Neural cell (in vitro differentiated cells): ENCODE measurements around the gene SERGEF. TPM values are rescaled to one million over a fixed set of nuclear protein-coding genes. Genes with fewer than 3 reads are reported as not detected.

Experiments used
- H2AFZ ChIP-seq: fragments of 200-600, 300-800 bp; sonication (generic), shearing (Covaris generic); 2 replicates; pipeline ENCODE4 v1.6.0; 2014; ENCODE audit warnings: low read depth, mild to moderate bottlenecking, antibody characterized with exemption, low read length, moderate library complexity
- H3F3A ChIP-seq: fragments of 200-600 bp; shearing (Covaris generic); 2 replicates; pipeline ENCODE4 v1.6.1; 2016; ENCODE audit warnings: mild to moderate bottlenecking, moderate library complexity, mixed read lengths, antibody characterized with exemption, low read length; ENCODE audit not compliant: insufficient read depth, poor library complexity, severe bottlenecking
- H3K27ac ChIP-seq: fragments of 200-600, 300-800 bp; sonication (generic), shearing (Covaris generic); 2 replicates; pipeline ENCODE4 v1.5.1; 2014; ENCODE audit warnings: mild to moderate bottlenecking, low read length, moderate library complexity
- H3K27me3 ChIP-seq: fragments of 300-800, 200-600 bp; sonication (generic), shearing (Covaris generic); 2 replicates; pipeline ENCODE4 v1.6.0; 2014; ENCODE audit warnings: mild to moderate bottlenecking, low read depth, low read length, moderate library complexity; ENCODE audit not compliant: insufficient read depth
- H3K36me3 ChIP-seq: fragments of 300-800, 200-600 bp; sonication (generic), shearing (Covaris generic); 2 replicates; pipeline ENCODE4 v1.5.1; 2014; ENCODE audit warnings: mild to moderate bottlenecking, antibody characterized with exemption, low read length, moderate library complexity; ENCODE audit not compliant: insufficient read depth
- H3K4me2 ChIP-seq: fragments of 300-800, 200-600 bp; sonication (generic), shearing (Covaris generic); 2 replicates; pipeline ENCODE4 v1.6.0; 2014; ENCODE audit warnings: mild to moderate bottlenecking, low read length
- H3K4me3 ChIP-seq: fragments of 300-800, 200-600 bp; sonication (generic), shearing (Covaris generic); 2 replicates; pipeline ENCODE4 v1.5.1; 2014; ENCODE audit warnings: mild to moderate bottlenecking, low read length, moderate library complexity
- H3K79me2 ChIP-seq: fragments of 200-600 bp; shearing (Covaris generic); replicated peaks from 2 replicates; pipeline ENCODE4 v1.6.0; 2014; ENCODE audit warnings: mild to moderate bottlenecking, low read length, moderate library complexity; ENCODE audit not compliant: insufficient read depth
- H3K9ac ChIP-seq: fragments of 300-800, 200-600 bp; sonication (generic), shearing (Covaris generic); 2 replicates; pipeline ENCODE4 v1.6.1; 2016; ENCODE audit warnings: mild to moderate bottlenecking, low read length, mixed read lengths
- H3K9me2 ChIP-seq: fragments of 200-600 bp; shearing (Covaris generic); 2 replicates; pipeline ENCODE4 v1.6.1; 2016; ENCODE audit warnings: mild to moderate bottlenecking, low read length, mixed read lengths; ENCODE audit not compliant: insufficient read depth
- H3K9me3 ChIP-seq: fragments of 200-600, 300-800 bp; sonication (generic), shearing (Covaris generic); 2 replicates; pipeline ENCODE4 v1.6.1; 2016; ENCODE audit warnings: mild to moderate bottlenecking, mixed run types, low read length, moderate library complexity, mixed read lengths
- H4K20me1 ChIP-seq: fragments of 200-600 bp; shearing (Covaris generic); 2 replicates; pipeline ENCODE4 v1.6.1; 2016; ENCODE audit warnings: mild to moderate bottlenecking, mixed run types; ENCODE audit not compliant: insufficient read depth
- EZH2 ChIP-seq: fragments of 200-600, 300-800 bp; shearing (Covaris generic), sonication (generic); IDR thresholded peaks from 2 replicates; pipeline ENCODE4 v1.6.1; 2014; ENCODE audit warnings: antibody characterized with exemption, low read length, borderline replicate concordance, mild to moderate bottlenecking; ENCODE audit not compliant: insufficient read depth, poor library complexity, severe bottlenecking
- MXI1 ChIP-seq: fragments of 450-650 bp; conservative IDR thresholded peaks from 2 replicates; pipeline ENCODE4 v1.6.1; 2014; ENCODE audit warnings: antibody characterized with exemption, mild to moderate bottlenecking; ENCODE audit not compliant: poor library complexity, severe bottlenecking
- POLR2AphosphoS5 ChIP-seq: IDR thresholded peaks from 2 replicates; pipeline ENCODE4 v1.6.1; 2012
- RAD21 ChIP-seq: fragments of 450-650 bp; conservative IDR thresholded peaks from 2 replicates; pipeline ENCODE4 v1.6.1; 2014; ENCODE audit warnings: antibody characterized with exemption, mild to moderate bottlenecking, moderate library complexity
- SMC3 ChIP-seq: fragments of 450-650 bp; conservative IDR thresholded peaks from 2 replicates; pipeline ENCODE4 v1.6.1; 2014; ENCODE audit warnings: antibody characterized with exemption, mild to moderate bottlenecking, moderate library complexity; ENCODE audit not compliant: poor library complexity
- TAF1 ChIP-seq: IDR thresholded peaks from 2 replicates; pipeline ENCODE4 v1.6.1; 2012; ENCODE audit warnings: low read depth
- polyA plus RNA-seq: library from polyadenylated mRNA; depleted of rRNA; stranded (reverse); fragments of >200 nt; gene quantifications from 2 replicates; pipeline ENCODE4 v1.2.3, GENCODE V29; 2014
- TF ChIP-seq, protein P1 (sequence below): fragments of 450-650 bp; IDR thresholded peaks from 2 replicates; pipeline ENCODE4 v1.5.1; 2014; ENCODE audit warnings: antibody characterized with exemption, mild to moderate bottlenecking, moderate library complexity; ENCODE audit not compliant: poor library complexity, severe bottlenecking
- TF ChIP-seq, protein P2 (sequence below): IDR thresholded peaks from 2 replicates; pipeline ENCODE4 v1.6.1; 2012; ENCODE audit warnings: borderline replicate concordance

The SERGEF gene
- polyA plus RNA-seq, 1 donor from 2014 or later, result 49.6 TPM

GRCh38 chr11:17890325-17890724 is 122.5 kb downstream of the SERGEF start:
- no peak overlapping the region for H3K4me2 ChIP-seq
- H3K4me3 ChIP-seq, result no peak overlapping the region
- no peak overlapping the region for H2AFZ ChIP-seq
- no peak overlapping the region for H3K9ac ChIP-seq
- no peaks in the 10 kb centered on the region for H3K79me2 ChIP-seq
- H3K9me3 ChIP-seq, result no peaks in the 10 kb centered on the region
- H3K27ac ChIP-seq, result no peak overlapping the region
- TF ChIP-seq RAD21 (peak; percentile 15), TAF1 (no peak)
- TF ChIP-seq, protein P1, sequence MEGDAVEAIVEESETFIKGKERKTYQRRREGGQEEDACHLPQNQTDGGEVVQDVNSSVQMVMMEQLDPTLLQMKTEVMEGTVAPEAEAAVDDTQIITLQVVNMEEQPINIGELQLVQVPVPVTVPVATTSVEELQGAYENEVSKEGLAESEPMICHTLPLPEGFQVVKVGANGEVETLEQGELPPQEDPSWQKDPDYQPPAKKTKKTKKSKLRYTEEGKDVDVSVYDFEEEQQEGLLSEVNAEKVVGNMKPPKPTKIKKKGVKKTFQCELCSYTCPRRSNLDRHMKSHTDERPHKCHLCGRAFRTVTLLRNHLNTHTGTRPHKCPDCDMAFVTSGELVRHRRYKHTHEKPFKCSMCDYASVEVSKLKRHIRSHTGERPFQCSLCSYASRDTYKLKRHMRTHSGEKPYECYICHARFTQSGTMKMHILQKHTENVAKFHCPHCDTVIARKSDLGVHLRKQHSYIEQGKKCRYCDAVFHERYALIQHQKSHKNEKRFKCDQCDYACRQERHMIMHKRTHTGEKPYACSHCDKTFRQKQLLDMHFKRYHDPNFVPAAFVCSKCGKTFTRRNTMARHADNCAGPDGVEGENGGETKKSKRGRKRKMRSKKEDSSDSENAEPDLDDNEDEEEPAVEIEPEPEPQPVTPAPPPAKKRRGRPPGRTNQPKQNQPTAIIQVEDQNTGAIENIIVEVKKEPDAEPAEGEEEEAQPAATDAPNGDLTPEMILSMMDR, result peak; percentile 53
- peaks cover 1% of the 10 kb centered on the region for H3F3A ChIP-seq
- no peaks in the 10 kb centered on the region for H3K36me3 ChIP-seq
- no peaks in the 10 kb centered on the region for H3K27me3 ChIP-seq
- no peaks in the 10 kb centered on the region for H4K20me1 ChIP-seq
- no peaks in the 10 kb centered on the region for H3K9me2 ChIP-seq

DNA sequence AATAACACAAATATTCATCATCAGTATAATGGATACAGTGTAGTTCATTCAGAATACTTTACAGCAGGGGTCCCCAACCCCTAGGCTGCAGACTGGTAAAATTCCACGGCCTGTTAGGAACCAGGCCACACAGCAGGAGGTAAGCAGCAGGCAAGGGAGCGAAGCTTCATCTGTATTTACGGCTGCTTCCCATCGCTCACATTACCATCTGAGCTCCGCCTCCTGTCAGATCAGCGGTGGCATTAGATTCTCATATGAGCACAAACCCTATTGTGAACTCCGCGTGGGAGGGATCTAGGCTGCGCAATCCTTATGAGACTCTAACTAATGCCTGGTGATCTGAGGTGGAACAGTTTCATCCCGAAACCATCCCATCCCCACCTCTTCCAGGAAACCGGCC is 125.1 kb downstream of the SERGEF start:
- peak overlapping the region; percentile 17 for H3K4me2 ChIP-seq
- H3K27ac ChIP-seq, result peak overlapping the region; percentile 14
- no peaks in the 10 kb centered on the region for H3K36me3 ChIP-seq

DNA sequence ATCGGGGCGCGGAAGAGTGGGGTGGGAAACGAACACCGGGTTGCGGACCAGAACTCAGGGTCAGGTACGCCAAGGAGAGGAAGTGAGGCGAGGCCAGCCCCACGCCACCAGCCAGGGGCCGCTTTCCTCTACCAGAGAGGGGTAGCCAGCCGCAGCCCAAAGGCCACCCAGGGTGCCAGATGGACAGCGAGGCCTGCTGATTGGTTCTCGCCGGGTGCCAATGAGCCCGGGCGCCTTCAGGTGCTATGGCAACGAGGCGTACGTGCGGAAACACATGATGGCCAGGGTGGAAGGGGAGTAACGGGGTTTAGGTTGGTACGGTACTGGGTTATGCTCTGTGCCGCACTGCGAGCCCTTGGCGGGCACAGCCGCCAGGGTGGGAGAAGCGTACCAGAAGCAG is 128.9 kb downstream of the SERGEF start:
- Histone ChIP-seq H3K27me3 (no peaks in the 10 kb centered on the region), H3K9me3 (no peaks in the 10 kb centered on the region), H2AFZ (no peak overlapping the region), H3K36me3 (no peaks in the 10 kb centered on the region), H3F3A (no peaks in the 10 kb centered on the region), H3K4me3 (no peak overlapping the region), H3K9me2 (no peaks in the 10 kb centered on the region), H3K4me2 (no peak overlapping the region), H3K9ac (no peak overlapping the region), H3K27ac (no peak overlapping the region), H3K79me2 (no peaks in the 10 kb centered on the region), H4K20me1 (no peaks in the 10 kb centered on the region)
- TF ChIP-seq POLR2AphosphoS5, result no peak
- no peak for TF ChIP-seq MXI1
- no peak for TF ChIP-seq EZH2
- TF ChIP-seq, protein P2, sequence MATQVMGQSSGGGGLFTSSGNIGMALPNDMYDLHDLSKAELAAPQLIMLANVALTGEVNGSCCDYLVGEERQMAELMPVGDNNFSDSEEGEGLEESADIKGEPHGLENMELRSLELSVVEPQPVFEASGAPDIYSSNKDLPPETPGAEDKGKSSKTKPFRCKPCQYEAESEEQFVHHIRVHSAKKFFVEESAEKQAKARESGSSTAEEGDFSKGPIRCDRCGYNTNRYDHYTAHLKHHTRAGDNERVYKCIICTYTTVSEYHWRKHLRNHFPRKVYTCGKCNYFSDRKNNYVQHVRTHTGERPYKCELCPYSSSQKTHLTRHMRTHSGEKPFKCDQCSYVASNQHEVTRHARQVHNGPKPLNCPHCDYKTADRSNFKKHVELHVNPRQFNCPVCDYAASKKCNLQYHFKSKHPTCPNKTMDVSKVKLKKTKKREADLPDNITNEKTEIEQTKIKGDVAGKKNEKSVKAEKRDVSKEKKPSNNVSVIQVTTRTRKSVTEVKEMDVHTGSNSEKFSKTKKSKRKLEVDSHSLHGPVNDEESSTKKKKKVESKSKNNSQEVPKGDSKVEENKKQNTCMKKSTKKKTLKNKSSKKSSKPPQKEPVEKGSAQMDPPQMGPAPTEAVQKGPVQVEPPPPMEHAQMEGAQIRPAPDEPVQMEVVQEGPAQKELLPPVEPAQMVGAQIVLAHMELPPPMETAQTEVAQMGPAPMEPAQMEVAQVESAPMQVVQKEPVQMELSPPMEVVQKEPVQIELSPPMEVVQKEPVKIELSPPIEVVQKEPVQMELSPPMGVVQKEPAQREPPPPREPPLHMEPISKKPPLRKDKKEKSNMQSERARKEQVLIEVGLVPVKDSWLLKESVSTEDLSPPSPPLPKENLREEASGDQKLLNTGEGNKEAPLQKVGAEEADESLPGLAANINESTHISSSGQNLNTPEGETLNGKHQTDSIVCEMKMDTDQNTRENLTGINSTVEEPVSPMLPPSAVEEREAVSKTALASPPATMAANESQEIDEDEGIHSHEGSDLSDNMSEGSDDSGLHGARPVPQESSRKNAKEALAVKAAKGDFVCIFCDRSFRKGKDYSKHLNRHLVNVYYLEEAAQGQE, result no peak
- TF ChIP-seq SMC3, result no peak

More for the DNA sequence above, 125.1 kb downstream of the SERGEF start:
- Histone ChIP-seq H3K9me3 (no peaks in the 10 kb centered on the region), H3K9ac (no peak overlapping the region), H3K79me2 (no peaks in the 10 kb centered on the region), H4K20me1 (no peaks in the 10 kb centered on the region), H3K27me3 (no peaks in the 10 kb centered on the region), H3K4me3 (no peak overlapping the region), H3K9me2 (no peaks in the 10 kb centered on the region), H3F3A (no peaks in the 10 kb centered on the region), H2AFZ (no peak overlapping the region)
- TF ChIP-seq SMC3 (no peak), POLR2AphosphoS5 (peak; percentile 29)
